Cardiac fibroblast (primary cell): ENCODE measurements around the gene USP7.
A peak's percentile ranks its signal among the peaks of the same experiment; 100 is the strongest.
"Not testable (repeated sequence)": the region's sequence is repeated elsewhere in the genome, so short reads cannot be mapped to it uniquely, and the experiment has no call there.

Experiments used
- DNase-seq, 2 donors: peaks; one replicate each; pipeline versions ENCODE4 v3.0.0 to v3.0.0-alpha.2; 2010; ENCODE audit warnings: low read depth in 2 of 2
- H3K4me3 ChIP-seq, 2 donors: replicated peaks in 1 of 2; 1 replicate in 1 of 2; 2 replicates in 1 of 2; pipeline ENCODE4 v1.5.1; 2011; ENCODE audit warnings: low read depth in 2 of 2, low read length in 2 of 2, mild to moderate bottlenecking in 2 of 2, moderate library complexity in 1 of 2
- TF ChIP-seq, protein P1 (sequence below): IDR thresholded peaks from one replicate; pipeline ENCODE4 v1.5.1; 2011; ENCODE audit warnings: low read depth, mild to moderate bottlenecking, low read length, inconsistent platforms

The USP7 gene

GRCh38 chr16:8878523-8878911, 85.2 kb downstream of the USP7 start:
- DNase-seq: peak; percentile 60 to 79

GRCh38 chr16:8877894-8878522, 85.7 kb downstream of the USP7 start:
- H3K4me3 ChIP-seq: no peak overlapping the region
- DNase-seq: no peak
- TF ChIP-seq, protein P1, sequence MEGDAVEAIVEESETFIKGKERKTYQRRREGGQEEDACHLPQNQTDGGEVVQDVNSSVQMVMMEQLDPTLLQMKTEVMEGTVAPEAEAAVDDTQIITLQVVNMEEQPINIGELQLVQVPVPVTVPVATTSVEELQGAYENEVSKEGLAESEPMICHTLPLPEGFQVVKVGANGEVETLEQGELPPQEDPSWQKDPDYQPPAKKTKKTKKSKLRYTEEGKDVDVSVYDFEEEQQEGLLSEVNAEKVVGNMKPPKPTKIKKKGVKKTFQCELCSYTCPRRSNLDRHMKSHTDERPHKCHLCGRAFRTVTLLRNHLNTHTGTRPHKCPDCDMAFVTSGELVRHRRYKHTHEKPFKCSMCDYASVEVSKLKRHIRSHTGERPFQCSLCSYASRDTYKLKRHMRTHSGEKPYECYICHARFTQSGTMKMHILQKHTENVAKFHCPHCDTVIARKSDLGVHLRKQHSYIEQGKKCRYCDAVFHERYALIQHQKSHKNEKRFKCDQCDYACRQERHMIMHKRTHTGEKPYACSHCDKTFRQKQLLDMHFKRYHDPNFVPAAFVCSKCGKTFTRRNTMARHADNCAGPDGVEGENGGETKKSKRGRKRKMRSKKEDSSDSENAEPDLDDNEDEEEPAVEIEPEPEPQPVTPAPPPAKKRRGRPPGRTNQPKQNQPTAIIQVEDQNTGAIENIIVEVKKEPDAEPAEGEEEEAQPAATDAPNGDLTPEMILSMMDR: no peak

More at GRCh38 chr16:8878523-8878911, 85.2 kb downstream of the USP7 start:
- TF ChIP-seq, protein P1: no peak
- no peak overlapping the region for H3K4me3 ChIP-seq

DNA sequence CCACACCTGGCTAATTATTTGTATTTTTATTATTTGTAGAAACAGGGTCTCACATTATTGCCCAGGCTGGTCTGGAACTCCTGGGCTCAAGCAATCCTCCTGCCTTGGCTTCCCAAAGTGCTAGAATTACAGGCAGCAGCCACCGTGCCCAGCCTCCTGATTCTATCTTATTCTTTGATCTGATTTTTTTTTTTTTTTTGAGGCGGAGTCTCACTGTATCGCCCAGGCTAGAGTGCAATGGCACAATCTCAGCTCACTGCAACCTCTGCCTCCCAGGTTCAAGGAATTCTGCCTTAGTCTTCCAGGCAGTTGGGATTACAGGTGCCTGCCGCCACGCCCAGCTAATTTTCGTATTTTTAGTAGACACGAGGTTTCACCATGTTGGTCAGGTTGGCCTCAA, 88.4 kb downstream of the USP7 start:
- DNase-seq, H3K4me3 ChIP-seq: not testable (repeated sequence)

DNA sequence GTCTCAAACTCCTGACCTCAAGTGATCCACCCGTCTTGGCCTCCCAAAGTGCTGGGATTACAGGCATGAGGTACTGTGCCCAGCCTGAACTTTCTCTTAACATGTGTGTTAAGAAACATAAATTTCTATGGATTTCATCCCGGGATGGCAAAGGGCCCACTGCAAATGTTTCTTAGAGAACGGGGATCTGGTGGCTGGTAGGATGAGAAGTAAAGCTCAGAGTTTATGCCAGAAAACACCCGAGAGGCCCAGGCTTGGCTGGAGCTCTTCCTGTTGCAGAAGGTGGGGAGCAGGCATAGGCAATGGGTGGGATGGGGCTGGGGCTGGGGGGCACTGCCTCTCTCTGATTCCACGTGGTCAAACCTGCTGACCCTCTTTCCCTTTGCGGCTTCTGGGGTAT, 89.3 kb downstream of the USP7 start:
- H3K4me3 ChIP-seq: no peak overlapping the region
- TF ChIP-seq, protein P1: no peak
- DNase-seq: peak in 1 of 2 donors; percentile 75

DNA sequence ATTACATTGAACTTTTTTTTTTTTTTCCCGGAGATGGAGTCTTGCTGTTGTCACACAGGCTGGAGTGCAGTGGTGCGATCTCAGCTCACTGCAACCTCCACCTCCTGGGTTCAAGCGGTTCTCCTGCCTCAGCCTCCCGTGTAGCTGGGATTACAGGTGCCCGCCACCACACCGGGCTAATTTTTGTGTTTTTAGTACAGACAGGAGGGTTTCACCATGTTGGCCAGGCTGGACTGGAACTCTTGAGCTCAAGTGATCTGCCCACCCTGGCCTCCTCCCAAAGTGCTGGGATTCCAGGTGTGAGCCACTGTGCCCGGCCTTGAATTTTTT, 89.9 kb downstream of the USP7 start:
- not testable (repeated sequence) for DNase-seq, H3K4me3 ChIP-seq

DNA sequence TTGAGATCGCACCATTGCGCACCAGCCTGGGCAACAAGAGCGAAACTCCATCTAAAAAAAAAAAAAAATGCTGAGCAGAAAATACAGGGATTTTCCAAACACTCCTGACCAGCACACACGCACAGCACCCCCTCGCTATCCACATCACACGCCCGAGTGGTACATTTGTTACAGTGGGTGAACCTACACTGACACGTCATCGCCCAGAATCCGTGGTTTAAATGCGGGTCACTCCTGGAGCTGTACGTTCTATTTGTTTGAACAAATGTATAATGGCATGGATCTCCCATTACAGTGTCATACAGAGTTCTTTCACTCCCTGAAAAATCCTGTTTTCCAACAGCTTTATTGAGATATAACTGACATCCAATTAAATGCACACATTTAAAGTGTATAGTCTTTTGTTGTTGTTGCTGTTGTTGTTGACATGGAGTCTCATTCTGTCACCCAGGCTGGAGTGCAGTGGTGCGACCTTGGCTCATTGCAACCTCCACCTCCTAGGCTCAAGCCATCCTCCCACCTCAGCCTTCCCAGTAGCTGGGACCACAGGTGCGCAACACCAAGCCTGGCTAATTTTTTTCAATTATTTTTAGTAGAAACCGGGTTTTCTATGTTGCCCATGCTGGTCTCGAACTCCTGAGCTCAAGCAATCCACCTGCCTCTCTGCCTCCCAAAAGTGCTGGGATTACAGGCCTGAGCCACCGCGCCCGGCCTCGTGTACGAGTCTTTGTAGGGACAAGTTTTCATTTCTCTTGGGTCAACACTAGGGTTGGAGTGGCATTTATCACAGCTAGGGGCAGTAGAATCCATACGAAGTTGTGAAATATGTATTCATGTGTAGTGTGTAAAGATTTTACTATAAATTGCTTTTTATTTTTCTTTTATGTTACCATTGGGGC, 90.5 kb downstream of the USP7 start:
- DNase-seq: no peak
- H3K4me3 ChIP-seq: no peak overlapping the region
- TF ChIP-seq, protein P1: peak; percentile 26

- no peak overlapping the region for H3K4me3 ChIP-seq
Measured at GRCh38 chr16:8872071-8872470, 91.6 kb downstream of the USP7 start.

DNA sequence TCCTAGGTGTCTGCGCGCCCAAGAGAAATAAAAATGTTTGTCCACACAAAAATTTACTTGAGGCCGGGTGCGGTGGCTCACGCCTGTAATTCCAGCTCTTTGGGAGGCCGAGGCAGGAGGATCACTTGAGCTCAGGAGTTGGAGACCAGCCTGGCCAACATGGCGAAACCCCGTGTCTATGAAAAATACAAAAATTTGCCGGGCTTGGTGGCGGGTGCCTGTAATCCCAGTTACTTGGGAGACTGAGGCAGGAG, 93.8 kb downstream of the USP7 start:
- DNase-seq: not testable (repeated sequence)

More at GRCh38 chr16:8872071-8872470, 91.6 kb downstream of the USP7 start:
- DNase-seq: no peak
- TF ChIP-seq, protein P1: no peak

More for the DNA sequence above, 93.8 kb downstream of the USP7 start:
- H3K4me3 ChIP-seq: not testable (repeated sequence)
